Gastrocnemius medialis (tissue), 4 donors: Measurements from ENCODE around the gene XRCC6.

Experiments used
- CTCF ChIP-seq, 5 experiments: fragments of 450-650 bp in 3 of 5; fragments of 200-600 bp in 2 of 5; sonication (generic) in 2 of 5; IDR thresholded peaks in 4 of 5; conservative IDR thresholded peaks in 1 of 5; 1 replicate in 4 of 5; 2 replicates in 1 of 5; pipeline ENCODE4 v1.5.1; 2016 to 2019; ENCODE audit warnings: antibody characterized with exemption in 5 of 5, mild to moderate bottlenecking in 3 of 5, moderate library complexity in 3 of 5
- POLR2A ChIP-seq, 2 donors: fragments of 450-650 bp; IDR thresholded peaks; one replicate each; pipeline ENCODE4 v1.6.1; 2017; ENCODE audit warnings: antibody characterized with exemption in 2 of 2, mild to moderate bottlenecking in 2 of 2, moderate library complexity in 2 of 2

GRCh38 chr22:41661713-41662112, 40.6 kb downstream of the XRCC6 start:
- TF ChIP-seq CTCF (IDR thresholded peaks at IDR 0.05 in 4 of 5, conservative IDR thresholded peaks at IDR 0.05 in 1 of 5) (no peak), POLR2A (IDR thresholded peaks at IDR 0.05) (no peak)
